ENCODE results near the gene TMEM238. TPM values are rescaled to one million over a fixed set of nuclear protein-coding genes. Genes with fewer than 3 reads are reported as not detected.
A peak's percentile ranks its signal among the peaks of the same experiment; 100 is the strongest.

TMEM238 gene
- total RNA-seq, 1 experiment from 2014 or later = not detected

DNA sequence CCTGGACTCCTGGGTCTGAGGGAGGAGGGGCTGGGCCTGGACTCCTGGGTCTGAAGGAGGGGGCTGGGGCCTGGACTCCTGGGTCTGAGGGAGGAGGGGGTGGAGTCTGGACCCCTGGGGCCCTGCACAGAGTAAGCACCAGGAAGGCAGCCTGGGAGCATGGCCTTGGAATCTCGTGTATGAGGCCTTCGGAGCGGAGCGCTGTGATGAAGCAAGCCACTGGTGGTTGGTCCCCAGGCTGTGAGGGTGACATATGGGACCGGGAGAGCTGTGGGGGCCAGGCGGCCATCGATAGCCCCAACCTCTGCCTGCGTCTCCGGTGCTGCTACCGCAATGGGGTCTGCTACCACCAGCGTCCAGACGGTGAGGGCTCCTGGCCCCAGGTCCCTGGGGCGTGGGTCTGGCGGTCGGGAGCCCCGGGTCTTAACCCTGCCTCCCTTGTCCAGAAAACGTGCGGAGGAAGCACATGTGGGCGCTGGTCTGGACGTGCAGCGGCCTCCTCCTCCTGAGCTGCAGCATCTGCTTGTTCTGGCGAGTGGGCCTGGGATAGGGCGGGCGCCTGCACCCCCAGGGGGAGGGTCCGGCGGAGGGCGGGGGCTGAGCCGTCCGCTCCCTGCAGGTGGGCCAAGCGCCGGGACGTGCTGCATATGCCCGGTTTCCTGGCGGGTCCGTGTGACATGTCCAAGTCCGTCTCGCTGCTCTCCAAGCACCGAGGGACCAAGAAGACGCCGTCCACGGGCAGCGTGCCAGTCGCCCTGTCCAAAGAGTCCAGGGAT, 6.5 kb downstream of the TMEM238 start:
- DNase-seq (ENCODE audit: low spot score) = no peak

DNA sequence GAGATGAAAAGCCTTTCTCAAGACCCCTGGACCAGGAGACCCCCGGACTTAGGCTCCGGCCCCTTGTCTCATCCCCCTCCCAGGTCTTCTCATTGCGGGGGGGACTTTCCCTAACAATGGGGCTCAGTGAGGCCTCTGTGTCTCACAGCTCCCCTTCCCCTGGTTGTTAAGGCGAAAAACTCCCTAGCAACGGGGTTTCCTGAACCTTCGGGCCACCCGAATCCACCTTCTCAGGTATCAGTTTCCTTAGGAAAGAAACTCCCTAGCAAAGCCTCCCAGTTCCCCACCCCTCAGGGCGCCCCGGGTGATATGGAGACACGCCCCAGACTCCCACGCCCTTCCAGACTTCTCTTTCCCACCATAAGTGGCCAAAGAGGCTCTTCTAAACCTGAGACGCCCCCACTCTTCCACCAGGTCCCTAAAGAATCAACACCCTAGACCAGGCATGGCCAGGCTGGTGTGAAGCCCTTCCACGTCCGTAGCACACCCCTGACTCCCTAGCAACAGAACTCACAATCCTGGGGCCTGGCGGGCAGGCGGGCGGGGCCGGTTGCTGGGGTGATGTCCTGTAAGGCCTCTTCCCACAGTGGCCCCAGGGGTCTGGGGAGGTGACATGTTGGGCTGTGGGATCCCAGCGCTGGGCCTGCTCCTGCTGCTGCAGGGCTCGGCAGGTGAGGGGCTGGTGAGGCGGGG, 7.7 kb downstream of the TMEM238 start, which contains the start of gene TMEM190:
Gene TMEM190 (plus strand): TSS at position 586 of the 693 bp plus-strand sequence. CDS start 28 bp downstream, at position 614.
- DNase-seq (ENCODE audit: low spot score) = no peak

DNA sequence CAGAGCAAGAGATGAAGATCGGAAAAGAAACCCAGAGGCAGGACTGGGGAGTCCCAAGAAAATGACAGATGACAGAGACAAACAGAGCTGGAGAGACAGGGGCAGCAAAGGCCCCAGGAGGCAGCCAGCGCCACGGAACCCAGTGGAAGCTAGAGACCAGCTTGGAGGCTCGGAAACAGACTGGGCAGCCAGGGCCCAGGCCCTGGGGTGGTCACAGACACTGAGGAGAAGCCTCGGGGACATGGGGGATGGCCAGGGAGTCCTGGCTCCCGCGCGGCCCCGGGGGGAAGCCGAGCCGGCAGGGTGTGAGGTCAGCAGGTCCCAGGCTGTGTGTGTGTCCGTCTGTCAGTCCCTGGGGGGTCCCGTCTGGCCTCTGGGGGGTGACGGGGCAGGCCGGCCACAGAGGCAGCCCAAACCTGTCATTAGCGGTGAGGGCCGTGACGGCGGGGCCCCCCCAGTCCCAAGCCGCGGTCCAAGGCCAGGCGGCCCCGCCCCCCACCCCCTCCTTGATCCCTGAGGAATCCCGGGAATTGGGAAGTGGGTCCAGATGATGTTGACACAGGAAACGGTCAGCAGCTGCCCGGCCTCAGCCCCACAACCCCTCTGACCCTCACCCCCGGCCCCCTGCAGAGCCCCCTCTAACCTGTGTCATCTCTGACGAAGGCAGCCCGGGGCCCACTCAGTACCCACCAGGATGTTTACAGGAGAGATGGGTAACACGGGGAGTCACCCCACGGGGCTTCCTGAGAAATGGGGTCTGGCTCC, 9.9 kb downstream of the TMEM238 start:
- peak; percentile 73 for DNase-seq (ENCODE audit: low spot score)

DNA sequence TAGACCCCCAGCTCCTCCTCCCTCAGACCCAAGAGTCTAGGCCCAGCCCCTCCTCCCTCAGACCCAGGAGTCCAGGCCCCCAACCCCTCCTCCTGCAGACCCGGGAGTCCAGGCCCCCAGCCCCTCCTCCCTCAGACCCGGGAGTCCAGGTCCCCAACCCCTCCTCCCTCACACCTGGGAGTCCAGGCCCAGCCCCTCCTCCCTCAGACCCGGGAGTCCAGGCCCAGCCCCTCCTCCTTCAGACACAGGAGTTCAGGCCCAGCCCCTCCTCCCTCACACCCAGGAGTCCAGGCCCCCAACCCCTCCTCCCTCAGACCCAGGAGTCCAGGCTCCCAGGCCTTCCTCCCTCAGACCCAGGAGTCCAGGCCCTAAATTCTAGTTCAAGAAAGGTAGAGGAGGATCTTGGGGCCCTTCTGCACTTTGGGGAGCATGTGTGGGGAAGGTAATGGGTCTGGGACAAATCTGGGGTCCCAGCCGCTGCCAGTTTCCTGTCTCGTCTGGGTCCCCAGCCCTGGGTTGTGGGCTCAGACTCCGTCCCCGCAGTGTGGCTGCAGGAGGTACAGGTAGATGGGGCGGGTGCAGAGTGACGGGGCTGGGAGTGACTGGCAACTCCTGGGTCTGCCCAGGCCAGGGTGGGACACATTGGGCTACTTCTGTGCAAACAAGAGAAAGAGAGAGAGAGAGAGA, 10.6 kb downstream of the TMEM238 start:
- DNase-seq (ENCODE audit: low spot score) = no peak

DNA sequence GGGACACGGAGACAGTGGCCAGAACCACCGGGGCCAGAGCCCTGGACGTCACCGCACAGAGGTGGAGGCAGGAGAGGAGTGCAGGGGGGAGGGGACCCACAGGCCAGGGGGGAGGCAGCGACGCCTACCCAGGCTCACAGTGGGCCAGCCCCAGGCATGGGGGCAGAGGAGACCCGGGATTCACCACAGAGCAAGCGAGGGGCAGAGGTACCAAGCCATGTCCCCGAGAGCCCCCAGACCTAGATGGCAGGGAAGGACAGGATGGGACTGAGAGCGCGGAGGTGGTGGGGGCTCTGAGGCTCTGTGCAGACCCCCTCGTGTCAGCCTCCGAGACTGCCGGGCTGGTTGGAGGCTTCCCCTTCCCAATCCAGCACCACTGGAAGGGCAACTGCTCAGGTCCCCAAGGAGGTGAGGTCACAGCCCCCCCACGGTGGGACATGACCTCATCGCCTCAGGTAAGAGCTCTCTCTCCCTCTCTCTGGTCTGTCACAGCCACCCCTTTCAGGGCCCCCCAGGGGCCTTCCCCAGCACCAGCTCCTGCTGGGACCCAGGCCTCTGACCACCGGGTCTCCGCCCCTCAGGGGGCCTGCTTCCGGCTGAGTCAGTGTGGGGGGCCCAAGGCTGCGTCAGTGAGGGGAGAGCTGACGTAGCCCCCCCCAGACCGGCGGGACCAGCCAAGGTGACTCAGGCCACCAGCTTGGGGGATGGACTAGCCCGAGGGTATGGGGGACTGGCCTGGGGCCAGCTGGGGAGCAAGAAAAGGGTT, 11.6 kb downstream of the TMEM238 start:
- peak; percentile 69 for DNase-seq (ENCODE audit: low spot score)

DNA sequence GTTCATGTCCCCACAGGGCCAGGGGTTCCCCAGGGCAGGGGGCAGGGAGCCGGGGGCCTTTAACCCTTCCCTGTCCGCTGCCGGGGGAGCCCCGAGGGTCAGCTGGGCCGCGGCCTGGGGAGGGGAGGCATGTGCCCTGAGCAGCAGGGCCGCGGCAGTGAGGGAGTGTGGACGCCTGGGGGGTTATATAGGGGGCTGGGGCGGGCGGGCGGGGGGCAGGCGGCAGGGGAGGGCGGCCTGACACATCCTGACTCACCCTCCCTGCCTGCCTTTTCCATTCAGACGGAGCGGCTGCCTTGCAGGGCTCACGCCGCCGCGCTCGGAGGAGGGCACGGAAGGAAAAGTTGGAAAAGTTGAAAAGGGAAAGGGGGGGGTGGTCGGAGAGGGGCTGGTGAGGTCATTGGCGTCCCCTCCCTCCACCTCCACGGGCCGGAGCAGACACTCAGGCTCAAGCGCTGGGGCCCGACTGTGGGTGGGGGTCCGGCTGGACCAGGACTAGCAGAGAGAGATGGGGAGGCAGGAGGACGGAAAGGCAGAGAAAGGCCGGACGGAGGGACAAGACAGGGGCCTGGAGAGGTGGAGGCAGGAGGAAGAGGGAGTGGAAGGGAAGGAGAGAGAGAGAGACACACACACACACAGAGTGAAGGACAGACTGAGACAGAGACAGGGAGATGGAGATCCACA, 13.6 kb downstream of the TMEM238 start, which contains the start of gene IL11:
Gene IL11 (minus strand): TSS at position 159 of the 684 bp plus-strand sequence. CDS start 153 bp downstream, at position 6.
- DNase-seq (ENCODE audit: low spot score) = peak; percentile 77

DNA sequence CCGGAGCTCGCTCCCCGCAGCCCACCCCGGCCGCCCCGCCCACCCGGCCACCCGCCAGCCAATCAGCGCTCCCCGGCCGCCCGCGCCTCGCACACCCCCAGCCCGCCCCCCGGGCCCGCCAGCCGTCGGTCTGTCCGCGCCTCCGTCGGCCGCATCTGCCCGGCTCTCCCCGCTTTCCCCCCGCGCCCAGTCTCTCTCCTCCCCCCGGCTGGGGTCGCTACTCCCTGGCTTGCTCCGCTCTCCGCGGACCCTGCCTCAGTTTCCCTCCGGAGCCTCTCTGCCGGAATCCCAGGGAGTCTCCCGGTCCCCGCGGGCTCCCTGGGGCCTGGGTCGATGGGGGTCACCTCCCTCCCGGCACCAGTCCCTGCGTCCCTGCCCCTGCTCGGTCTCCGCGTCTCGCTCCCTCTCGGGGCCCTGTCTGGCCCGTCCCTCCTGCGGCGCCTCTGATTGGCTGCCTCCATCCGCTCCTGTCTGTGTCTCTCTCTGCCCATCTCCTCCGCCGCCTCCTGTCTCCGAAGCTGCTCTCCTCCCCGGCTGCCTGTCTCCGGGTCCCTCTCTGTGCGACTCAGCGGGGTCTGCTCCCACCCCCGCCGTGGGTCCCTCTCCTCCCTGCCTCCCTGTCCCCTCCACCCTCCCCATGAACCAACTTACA, 14.3 kb downstream of the TMEM238 start:
- peak; percentile 78 for DNase-seq (ENCODE audit: low spot score)

DNA sequence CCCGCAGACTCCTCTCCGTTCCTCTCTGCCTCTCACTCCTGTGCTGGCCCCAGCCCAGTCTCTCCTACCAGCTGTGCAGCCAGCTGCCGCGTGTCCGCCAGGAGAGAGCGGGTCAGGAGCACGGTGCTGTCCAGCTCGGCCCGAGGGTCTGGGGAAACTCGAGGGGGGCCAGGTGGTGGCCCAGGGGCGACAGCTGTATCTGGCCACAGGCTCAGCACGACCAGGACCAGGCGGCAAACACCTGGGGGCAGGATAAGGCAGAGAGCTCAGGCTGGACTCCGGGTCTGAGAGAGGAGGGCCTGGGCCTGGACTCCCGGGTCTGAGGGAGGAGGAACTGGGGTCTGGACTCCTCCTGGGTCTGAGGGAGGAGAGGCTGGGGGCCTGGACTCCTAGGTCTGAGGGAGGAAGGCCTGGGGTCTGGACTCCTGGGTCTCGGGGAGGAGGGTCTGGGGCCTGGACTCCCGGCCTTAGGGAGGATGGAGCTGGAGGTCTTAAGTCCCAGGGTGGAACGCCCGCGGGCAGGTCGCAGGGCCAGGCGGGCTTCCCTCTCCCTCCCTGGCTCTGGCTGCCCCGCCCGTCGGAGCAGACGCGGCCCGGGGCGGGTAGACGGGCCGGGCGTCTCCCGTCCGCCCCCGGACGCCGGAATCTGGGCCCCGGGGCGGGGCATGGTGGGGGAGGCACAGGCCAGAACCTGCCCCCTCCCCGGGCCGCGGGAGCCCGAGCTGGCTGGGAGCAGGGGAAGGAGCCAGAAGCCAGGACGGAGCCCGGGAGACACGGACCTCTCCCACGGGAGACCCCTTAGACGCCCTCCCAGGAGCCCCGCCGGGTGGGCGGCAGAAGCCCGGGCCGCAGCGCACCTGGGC, 15.2 kb downstream of the TMEM238 start:
- peak; percentile 46 for DNase-seq (ENCODE audit: low spot score)

DNA sequence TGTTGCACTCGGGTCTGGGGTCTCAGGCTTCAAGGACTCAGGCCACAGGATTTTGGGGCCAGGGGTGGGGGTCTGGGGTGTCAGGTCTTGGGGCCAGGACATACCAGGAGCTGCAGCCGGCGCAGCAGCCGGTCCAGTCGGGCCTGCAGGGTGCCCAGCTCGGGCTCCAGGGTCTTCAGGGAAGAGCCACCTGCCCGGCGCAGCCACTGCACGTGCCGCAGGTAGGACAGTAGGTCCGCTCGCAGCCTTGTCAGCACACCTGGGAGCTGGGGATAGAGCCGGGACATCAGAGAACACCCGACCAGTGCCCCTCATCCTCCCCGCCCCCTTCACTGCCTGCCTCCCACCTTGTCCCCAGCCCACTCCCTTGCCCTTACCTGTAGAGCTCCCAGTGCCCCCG, 16.0 kb downstream of the TMEM238 start:
- DNase-seq (ENCODE audit: low spot score) = no peak

DNA sequence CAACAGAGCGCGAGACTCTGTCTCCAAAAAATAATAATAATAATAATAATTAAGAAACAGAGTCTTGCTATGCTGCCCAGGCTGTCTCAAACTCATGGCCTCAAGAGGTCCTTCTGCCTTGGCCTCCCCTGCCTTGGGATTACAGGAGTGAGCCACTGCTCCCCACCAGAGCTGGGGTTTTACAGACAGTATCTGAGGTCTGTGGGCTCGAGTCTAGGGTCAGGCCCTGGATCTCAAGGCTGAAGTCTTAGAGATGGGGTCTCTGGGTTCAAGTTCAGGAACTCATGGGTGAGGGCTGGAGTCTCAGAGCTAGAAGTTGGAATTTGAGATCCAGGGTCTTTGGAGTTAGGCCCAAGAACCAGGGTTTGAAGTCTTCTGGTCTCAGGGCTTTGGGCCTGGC, 17.3 kb downstream of the TMEM238 start:
- no peak for DNase-seq (ENCODE audit: low spot score)

DNA sequence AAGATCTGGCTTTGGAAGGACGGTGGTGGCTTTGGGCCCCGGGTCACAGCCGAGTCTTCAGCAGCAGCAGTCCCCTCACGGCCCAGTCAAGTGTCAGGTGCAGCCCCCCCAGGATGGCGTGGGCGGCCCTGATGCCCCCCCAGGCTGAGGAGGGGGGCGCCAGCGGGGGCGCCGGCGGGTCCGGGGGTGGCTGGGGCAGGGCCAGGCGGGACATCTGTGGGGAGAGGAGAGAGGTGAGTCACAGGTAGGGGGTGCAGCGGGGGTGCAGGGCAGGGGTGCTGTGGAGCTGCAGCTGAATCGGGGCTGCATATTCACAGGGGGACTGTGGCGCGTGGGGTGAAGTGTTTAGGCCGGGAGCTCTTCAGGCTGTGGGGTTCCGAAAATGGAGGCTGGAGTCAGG, 18.1 kb downstream of the TMEM238 start:
- DNase-seq (ENCODE audit: low spot score) = no peak

DNA sequence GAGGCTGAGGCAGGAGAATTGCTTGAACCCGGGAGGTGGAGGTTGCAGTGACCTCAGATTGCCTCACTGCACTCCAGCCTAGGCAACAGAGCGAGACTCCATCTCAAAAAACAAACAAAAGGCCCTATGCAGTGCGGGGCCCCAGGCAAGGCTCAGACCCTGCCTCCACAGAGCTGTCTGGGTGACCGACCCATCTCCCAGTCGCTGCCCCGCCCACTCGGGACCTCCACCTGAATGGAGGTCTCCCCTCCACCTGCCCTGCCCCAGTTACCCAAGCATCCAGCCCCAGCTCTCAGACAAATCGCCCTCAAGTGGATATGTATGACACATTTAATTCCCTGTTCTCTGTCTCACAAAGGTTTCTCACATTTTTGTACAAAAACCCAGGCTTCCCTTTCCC, 18.8 kb downstream of the TMEM238 start:
- no peak for DNase-seq (ENCODE audit: low spot score)

DNA sequence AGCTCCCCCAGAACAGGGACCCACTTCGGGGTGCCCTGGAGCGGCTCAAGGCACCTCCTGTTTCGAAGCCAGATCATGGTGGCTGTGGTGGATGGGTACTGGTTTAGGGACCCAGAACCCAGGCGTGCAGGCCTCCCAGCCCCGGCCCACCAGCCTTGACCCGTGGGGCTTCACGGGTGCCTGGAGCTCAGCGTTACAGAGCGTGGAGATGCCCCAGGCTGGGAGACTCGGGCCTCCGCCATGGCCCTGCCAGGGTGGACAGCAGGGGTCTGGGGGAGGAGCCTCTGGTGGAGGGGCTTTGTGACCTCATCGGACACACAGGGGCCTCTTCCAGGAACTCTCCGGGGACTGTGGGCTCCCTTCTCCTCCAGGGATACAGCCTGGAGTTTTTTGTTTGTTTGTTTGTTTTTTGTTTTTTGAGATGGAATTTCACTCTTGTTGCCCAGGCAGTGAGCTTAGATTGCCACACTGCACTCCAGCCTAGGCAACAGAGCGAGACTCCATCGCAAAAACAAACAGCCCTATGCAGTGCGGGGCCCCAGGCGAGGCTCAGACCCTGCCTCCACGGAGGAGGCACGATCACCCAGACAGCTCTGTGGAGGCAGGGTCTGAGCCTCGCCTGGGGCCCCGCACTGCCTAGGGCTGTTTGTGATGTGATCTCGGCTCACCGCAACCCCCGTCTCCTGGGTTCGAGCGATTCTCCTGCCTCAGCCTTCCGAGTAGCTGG, 20.9 kb downstream of the TMEM238 start, which contains the start of gene GARIN5B:
Gene GARIN5B (minus strand): TSS at position 271 of the 727 bp plus-strand sequence. CDS start 194 bp downstream, at position 77.
- DNase-seq (ENCODE audit: low spot score) = no peak

DNA sequence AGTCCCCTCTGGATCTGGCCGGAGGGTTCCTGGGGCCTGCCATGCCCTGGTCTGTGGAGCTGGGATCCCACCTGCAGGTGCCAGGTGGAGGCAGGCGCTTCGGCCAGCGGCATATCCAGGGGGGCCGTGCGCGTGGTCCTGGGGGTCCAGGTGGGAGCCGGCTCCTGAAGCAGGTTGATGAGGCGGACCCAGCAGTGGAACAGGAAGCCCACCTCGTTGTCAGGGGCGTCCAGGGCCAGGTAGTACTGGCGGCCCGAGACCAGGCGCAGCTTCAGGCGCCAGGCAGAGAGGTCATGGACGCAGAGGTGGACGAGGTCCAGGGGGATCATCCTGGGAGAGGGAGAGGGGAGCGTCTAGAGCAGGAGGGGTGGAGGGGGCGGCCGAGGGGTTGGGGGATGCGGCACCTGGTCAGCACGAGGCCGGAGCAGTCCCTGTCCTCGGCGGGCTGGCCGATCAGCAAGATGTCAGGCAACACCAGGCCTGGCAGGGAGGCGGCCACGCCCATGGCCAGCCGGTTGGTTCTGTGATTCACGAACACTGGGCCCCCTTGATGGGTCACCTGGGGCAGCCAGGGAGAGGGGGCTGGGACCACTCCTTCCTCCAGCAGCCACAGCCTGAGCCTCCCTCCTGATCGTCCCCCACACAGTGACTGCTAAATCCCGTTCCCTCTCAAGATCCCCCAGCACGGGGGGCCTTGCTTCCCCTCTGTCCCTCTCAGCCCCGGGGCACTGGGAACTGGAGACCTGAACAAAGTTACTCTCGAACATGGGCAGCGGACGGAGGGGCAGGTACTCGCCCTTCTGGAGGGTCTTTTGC, 21.7 kb downstream of the TMEM238 start:
- DNase-seq (ENCODE audit: low spot score) = no peak

DNA sequence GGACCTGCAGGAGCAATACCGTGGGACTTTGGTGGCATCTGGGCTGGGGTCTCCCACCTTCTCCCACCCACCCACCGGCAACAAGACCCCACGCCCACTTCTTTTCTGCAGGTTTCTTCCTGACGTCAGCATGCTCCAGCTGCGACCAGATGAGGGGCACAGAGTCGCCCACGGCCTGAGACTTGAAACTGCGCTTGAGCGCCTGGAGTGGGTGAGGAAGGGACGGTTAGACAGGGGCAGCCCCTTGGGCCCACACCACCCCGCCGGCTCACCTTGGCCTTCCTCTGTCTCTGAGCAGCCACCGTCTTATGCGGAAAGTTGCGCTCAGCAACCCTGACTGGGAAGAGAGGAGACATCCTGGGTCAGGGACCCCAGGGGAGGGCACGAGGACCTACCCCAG, 23.2 kb downstream of the TMEM238 start:
- DNase-seq (ENCODE audit: low spot score) = no peak

DNA sequence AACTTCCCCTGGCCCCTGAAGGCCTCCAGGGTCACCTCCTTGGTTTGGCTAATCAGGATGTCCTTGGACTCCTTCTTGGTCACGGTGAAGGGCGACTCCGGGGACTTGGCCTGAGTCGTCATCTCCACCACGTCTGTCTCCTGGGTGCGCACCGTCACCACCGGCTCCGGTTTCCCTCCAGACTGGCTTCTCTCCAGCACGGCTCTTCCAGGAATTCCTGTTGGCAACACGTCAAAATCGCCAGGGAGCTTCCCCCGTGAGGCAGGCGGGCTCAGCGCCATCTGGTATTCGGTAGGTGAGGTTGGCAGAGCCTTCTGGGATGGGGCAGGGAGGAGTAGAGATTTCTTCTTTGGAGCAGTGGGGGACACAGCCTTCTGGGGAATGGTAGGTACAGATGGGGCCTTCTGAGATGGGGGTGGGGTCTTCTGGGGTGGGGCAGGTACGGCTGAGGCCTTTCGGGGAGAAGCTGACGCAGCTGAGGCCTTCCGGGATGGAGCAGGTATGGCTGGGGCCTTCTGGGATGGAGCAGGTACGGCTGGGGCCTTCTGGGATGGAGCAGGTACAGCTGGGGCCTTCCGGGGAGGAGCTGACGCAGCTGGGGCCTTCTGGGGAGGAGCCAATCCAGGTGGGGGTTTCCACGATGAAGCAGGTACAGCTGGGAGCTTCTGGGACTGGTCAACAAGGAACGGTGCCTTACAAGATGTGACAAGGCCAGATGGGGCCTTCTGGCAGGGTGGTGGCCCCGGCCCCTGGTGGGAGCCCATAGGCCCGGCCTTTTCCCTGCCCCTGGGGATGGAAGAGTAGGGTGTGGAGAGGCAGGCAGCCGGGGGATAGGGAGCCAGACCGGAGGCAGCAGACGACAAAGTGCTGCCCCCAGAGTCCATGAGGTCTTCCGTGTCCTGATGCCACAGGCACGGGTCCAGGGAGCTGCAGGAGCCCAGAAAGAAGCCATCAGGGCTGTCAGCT, 24.9 kb downstream of the TMEM238 start:
- DNase-seq (ENCODE audit: low spot score) = no peak
